ENCODE data around the gene LCP1.

LCP1 gene

DNA sequence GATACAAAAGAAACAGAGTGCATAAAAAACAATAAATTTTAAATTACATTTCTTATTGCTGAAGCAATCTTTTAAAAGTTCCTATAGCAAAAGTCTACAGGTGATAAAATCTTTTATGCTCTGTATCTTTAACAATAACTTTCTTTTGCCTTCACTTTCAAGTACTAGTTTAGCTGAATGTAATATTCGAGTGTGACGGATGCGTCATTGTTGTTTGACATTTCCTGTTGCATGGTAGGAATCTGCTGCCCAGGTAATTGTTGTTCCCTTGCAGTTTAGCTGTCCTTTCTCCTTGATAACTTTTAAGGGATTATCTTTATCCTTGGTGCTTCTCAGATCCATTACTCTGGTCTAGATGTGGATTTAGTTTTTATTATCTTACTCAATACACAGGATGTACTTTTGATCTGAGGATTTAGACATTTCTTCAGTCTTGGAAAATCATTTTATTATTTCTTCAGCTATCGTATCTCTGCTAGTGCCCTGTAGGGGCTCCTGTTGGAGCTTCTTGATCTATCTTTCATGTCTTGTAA lies 75.1 kb downstream of the LCP1 start:
- H3K36me3 ChIP-seq (ENCODE audit: control insufficient read depth, low read depth, low read length): no peaks in the 10 kb centered on the region
- H3K9ac ChIP-seq (ENCODE audit: low read length): no peak overlapping the region
- no peaks in the 10 kb centered on the region for H3K9me3 ChIP-seq (ENCODE audit: control insufficient read depth, low read depth, low read length)
- no peaks in the 10 kb centered on the region for H3K27me3 ChIP-seq (ENCODE audit: control insufficient read depth, insufficient read depth, low read length)
- H3K27ac ChIP-seq (ENCODE audit: low read length): no peak overlapping the region
- no peaks in the 10 kb centered on the region for H3K4me1 ChIP-seq (ENCODE audit: control insufficient read depth, low read depth, low read length)
- no peak overlapping the region for H3K4me3 ChIP-seq (ENCODE audit: low read length)

DNA sequence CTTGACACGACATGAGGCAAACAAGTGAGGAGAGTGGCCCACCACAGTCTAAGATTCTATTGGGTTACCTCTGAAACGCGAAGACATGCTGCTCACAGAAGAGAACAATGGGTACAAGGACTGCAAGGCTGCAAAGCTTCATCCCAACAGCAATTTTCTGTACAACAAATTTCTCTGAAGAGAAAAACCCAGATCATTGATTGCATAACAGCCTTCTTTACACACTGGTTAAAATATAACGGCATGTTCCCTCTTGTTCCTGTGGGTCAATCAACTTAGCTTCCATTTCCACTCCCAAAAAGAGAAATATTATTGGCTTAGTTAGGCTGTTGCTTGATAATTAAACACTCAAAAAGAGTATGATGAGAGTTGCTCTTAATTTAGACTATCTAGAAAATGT lies 77.1 kb downstream of the LCP1 start, which contains the start of gene CPB2:
CPB2 (minus strand) TSS at position 166 of the 400 bp plus-strand sequence; CDS start at position 142, 24 bp downstream.
- Histone ChIP-seq H3K27me3 (ENCODE audit: control insufficient read depth, insufficient read depth, low read length) (no peaks in the 10 kb centered on the region), H3K4me1 (ENCODE audit: control insufficient read depth, low read depth, low read length) (no peaks in the 10 kb centered on the region), H3K9ac (ENCODE audit: low read length) (no peak within 1 kb of the TSS), H3K4me3 (ENCODE audit: low read length) (no peak within 1 kb of the TSS), H3K27ac (ENCODE audit: low read length) (no peak within 1 kb of the TSS), H3K9me3 (ENCODE audit: control insufficient read depth, low read depth, low read length) (no peaks in the 10 kb centered on the region), H3K36me3 (ENCODE audit: control insufficient read depth, low read depth, low read length) (no peaks in the 10 kb centered on the region)

DNA sequence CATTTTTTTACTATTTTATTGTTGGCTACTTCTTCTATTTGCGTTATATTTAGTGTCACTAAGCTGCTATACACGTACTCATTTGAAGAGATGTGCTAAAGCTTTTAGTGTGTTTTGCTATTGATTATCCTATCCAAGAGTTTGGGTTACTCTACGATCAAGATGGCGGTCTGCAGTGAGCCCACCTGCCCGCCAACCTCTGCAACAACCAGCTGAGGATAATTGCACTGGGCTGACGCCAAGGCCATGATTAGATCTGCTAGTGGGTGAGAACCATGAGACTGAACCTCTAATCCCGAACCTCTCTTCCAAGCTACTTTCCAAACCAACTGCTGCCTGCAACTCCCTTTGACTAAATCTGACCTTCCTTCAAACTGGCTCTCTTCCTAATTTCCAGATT lies 78.9 kb downstream of the LCP1 start:
- Histone ChIP-seq H3K4me3 (ENCODE audit: low read length) (no peak overlapping the region), H3K4me1 (ENCODE audit: control insufficient read depth, low read depth, low read length) (no peaks in the 10 kb centered on the region), H3K27ac (ENCODE audit: low read length) (no peak overlapping the region), H3K9me3 (ENCODE audit: control insufficient read depth, low read depth, low read length) (no peaks in the 10 kb centered on the region), H3K27me3 (ENCODE audit: control insufficient read depth, insufficient read depth, low read length) (no peaks in the 10 kb centered on the region), H3K9ac (ENCODE audit: low read length) (no peak overlapping the region), H3K36me3 (ENCODE audit: control insufficient read depth, low read depth, low read length) (no peaks in the 10 kb centered on the region)

DNA sequence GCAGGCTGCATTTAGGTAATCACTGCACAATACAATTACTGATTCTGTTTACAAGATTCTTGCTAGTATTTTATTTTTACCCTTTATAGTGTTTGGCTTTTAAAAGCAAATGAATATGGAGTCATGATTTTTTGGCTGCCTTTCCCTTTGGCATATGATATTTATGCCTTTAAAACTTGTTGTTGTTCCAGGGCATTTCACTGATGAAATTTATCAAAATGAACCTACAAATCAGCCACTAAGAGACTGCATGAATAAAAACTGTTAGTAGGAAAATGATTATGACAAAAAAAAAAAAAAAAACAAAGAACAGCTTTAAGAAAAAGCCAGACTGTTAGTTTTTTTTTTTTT lies 79.7 kb downstream of the LCP1 start:
- H3K9me3 ChIP-seq (ENCODE audit: control insufficient read depth, low read depth, low read length): no peaks in the 10 kb centered on the region
- no peaks in the 10 kb centered on the region for H3K36me3 ChIP-seq (ENCODE audit: control insufficient read depth, low read depth, low read length)
- H3K9ac ChIP-seq (ENCODE audit: low read length): no peak overlapping the region
- no peaks in the 10 kb centered on the region for H3K4me1 ChIP-seq (ENCODE audit: control insufficient read depth, low read depth, low read length)
- no peak overlapping the region for H3K4me3 ChIP-seq (ENCODE audit: low read length)
- H3K27ac ChIP-seq (ENCODE audit: low read length): no peak overlapping the region
- no peaks in the 10 kb centered on the region for H3K27me3 ChIP-seq (ENCODE audit: control insufficient read depth, insufficient read depth, low read length)

- Histone ChIP-seq H3K36me3 (ENCODE audit: control insufficient read depth, low read depth, low read length) (no peaks in the 10 kb centered on the region), H3K9ac (ENCODE audit: low read length) (no peak overlapping the region), H3K27ac (ENCODE audit: low read length) (no peak overlapping the region), H3K4me1 (ENCODE audit: control insufficient read depth, low read depth, low read length) (no peaks in the 10 kb centered on the region), H3K9me3 (ENCODE audit: control insufficient read depth, low read depth, low read length) (no peaks in the 10 kb centered on the region), H3K4me3 (ENCODE audit: low read length) (no peak overlapping the region), H3K27me3 (ENCODE audit: control insufficient read depth, insufficient read depth, low read length) (no peaks in the 10 kb centered on the region)
These were observed 80.3 kb downstream of the LCP1 start for GRCh38 chr13:46101484-46102254.

DNA sequence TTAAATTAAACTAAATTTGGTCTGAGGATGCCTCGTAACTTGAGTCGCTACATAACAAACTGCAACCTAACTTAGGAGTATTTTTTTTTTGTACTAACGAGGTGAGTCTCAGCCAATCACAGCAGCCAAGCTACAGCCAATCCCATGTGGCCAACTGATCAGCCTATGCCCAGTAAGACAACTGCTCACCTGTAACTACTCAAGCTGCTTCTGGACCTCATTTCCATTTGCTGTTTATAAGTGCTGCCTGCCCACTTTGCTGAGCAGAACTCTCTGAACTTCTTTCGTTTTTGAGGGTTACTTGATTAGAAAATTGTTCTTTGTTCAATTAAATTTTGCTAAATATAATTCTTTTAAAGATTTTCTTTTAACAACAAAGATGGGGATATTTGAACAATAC lies 81.0 kb downstream of the LCP1 start:
- Histone ChIP-seq H3K27ac (ENCODE audit: low read length) (no peak overlapping the region), H3K9me3 (ENCODE audit: control insufficient read depth, low read depth, low read length) (no peaks in the 10 kb centered on the region), H3K27me3 (ENCODE audit: control insufficient read depth, insufficient read depth, low read length) (no peaks in the 10 kb centered on the region), H3K4me3 (ENCODE audit: low read length) (no peak overlapping the region), H3K36me3 (ENCODE audit: control insufficient read depth, low read depth, low read length) (no peaks in the 10 kb centered on the region), H3K4me1 (ENCODE audit: control insufficient read depth, low read depth, low read length) (no peaks in the 10 kb centered on the region), H3K9ac (ENCODE audit: low read length) (no peak overlapping the region)

DNA sequence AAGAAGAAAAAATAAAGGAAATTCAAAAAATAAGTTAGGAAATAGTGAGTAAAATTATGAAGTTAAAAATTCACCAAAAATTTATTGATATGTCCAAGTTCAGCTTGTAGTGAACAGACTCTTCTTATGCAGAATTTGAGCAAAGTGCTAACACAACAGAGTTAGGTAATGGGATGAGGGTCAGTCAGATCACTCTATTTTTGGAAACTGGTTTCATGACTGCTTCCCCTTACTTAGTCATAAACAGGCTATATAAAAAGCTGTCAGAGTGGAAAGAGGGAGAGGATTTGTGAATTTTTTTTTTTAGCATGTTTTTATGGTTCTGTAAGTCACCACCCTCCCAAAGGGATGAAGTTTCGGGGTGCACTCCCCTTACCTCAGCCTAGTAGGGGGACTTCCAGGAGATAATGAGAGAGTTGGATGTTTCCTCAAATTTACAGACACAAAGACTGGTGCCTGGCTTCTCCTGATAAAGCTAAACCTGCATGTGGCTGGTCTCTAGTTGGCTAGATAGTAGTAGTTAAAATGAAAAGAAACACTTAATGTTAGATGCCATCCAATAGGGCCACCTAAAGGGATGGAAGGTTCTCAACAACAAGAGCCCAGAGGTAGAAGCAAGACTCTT lies 81.7 kb downstream of the LCP1 start:
- no peak overlapping the region for H3K4me3 ChIP-seq (ENCODE audit: low read length)
- no peak overlapping the region for H3K27ac ChIP-seq (ENCODE audit: low read length)
- H3K9ac ChIP-seq (ENCODE audit: low read length): no peak overlapping the region
- H3K36me3 ChIP-seq (ENCODE audit: control insufficient read depth, low read depth, low read length): no peaks in the 10 kb centered on the region
- H3K27me3 ChIP-seq (ENCODE audit: control insufficient read depth, insufficient read depth, low read length): no peaks in the 10 kb centered on the region
- H3K4me1 ChIP-seq (ENCODE audit: control insufficient read depth, low read depth, low read length): no peaks in the 10 kb centered on the region
- H3K9me3 ChIP-seq (ENCODE audit: control insufficient read depth, low read depth, low read length): no peaks in the 10 kb centered on the region

- Histone ChIP-seq H3K27ac (ENCODE audit: low read length) (no peak overlapping the region), H3K36me3 (ENCODE audit: control insufficient read depth, low read depth, low read length) (no peaks in the 10 kb centered on the region), H3K9me3 (ENCODE audit: control insufficient read depth, low read depth, low read length) (no peaks in the 10 kb centered on the region), H3K4me3 (ENCODE audit: low read length) (no peak overlapping the region), H3K9ac (ENCODE audit: low read length) (no peak overlapping the region), H3K4me1 (ENCODE audit: control insufficient read depth, low read depth, low read length) (no peaks in the 10 kb centered on the region), H3K27me3 (ENCODE audit: control insufficient read depth, insufficient read depth, low read length) (no peaks in the 10 kb centered on the region)
These were observed 84.3 kb downstream of the LCP1 start for GRCh38 chr13:46097663-46098062.

GRCh38 chr13:46097015-46097414 lies 85.0 kb downstream of the LCP1 start:
- Histone ChIP-seq H3K27ac (ENCODE audit: low read length) (no peak overlapping the region), H3K27me3 (ENCODE audit: control insufficient read depth, insufficient read depth, low read length) (no peaks in the 10 kb centered on the region), H3K9me3 (ENCODE audit: control insufficient read depth, low read depth, low read length) (no peaks in the 10 kb centered on the region), H3K9ac (ENCODE audit: low read length) (no peak overlapping the region), H3K4me3 (ENCODE audit: low read length) (no peak overlapping the region), H3K36me3 (ENCODE audit: control insufficient read depth, low read depth, low read length) (no peaks in the 10 kb centered on the region), H3K4me1 (ENCODE audit: control insufficient read depth, low read depth, low read length) (no peaks in the 10 kb centered on the region)

- no peak overlapping the region for H3K4me3 ChIP-seq (ENCODE audit: low read length)
- no peak overlapping the region for H3K9ac ChIP-seq (ENCODE audit: low read length)
- H3K9me3 ChIP-seq (ENCODE audit: control insufficient read depth, low read depth, low read length): no peaks in the 10 kb centered on the region
- no peaks in the 10 kb centered on the region for H3K36me3 ChIP-seq (ENCODE audit: control insufficient read depth, low read depth, low read length)
- no peak overlapping the region for H3K27ac ChIP-seq (ENCODE audit: low read length)
- H3K27me3 ChIP-seq (ENCODE audit: control insufficient read depth, insufficient read depth, low read length): no peaks in the 10 kb centered on the region
- H3K4me1 ChIP-seq (ENCODE audit: control insufficient read depth, low read depth, low read length): no peaks in the 10 kb centered on the region
These were observed 87.5 kb downstream of the LCP1 start for GRCh38 chr13:46094478-46094877.

- Histone ChIP-seq H3K4me3 (ENCODE audit: low read length) (no peak overlapping the region), H3K4me1 (ENCODE audit: control insufficient read depth, low read depth, low read length) (no peaks in the 10 kb centered on the region), H3K9ac (ENCODE audit: low read length) (no peak overlapping the region), H3K9me3 (ENCODE audit: control insufficient read depth, low read depth, low read length) (no peaks in the 10 kb centered on the region), H3K27me3 (ENCODE audit: control insufficient read depth, insufficient read depth, low read length) (no peaks in the 10 kb centered on the region), H3K27ac (ENCODE audit: low read length) (no peak overlapping the region), H3K36me3 (ENCODE audit: control insufficient read depth, low read depth, low read length) (no peaks in the 10 kb centered on the region)
These were observed 93.0 kb downstream of the LCP1 start for GRCh38 chr13:46088821-46089562.

Data from iPS-18a (cell line).